A673 (cell line): ENCODE results near the gene HP1BP3.

Source experiments
- CTCF ChIP-seq: fragments of 300-800, 200-600 bp; sonication (generic); conservative IDR thresholded peaks from 2 replicates; pipeline ENCODE4 v1.5.1; 2017; ENCODE audit warnings: low read depth, mild to moderate bottlenecking, antibody characterized with exemption, low read length, moderate library complexity, mixed read lengths
- EZH2 ChIP-seq: fragments of 200-600 bp; sonication (generic); IDR thresholded peaks from 2 replicates; pipeline ENCODE4 v1.6.1; 2017; ENCODE audit warnings: borderline replicate concordance, low read depth, mild to moderate bottlenecking, mixed read lengths, antibody characterized with exemption, low read length; ENCODE audit not compliant: poor library complexity, severe bottlenecking

- TF ChIP-seq EZH2 (no peak), CTCF (no peak)
Measured at GRCh38 chr1:20786253-20787028, 666 bp downstream of the HP1BP3 start.
